ENCODE results near the gene CD72.

The CD72 gene

GRCh38 chr9:35563791-35564197, 54.4 kb downstream of the CD72 start:
- H2AFZ ChIP-seq (ENCODE audit: low read length, unreplicated experiment), result no peak overlapping the region
- no peak overlapping the region for H3K27ac ChIP-seq (ENCODE audit: low read depth, low read length)
- no peaks in the 10 kb centered on the region for H3K79me2 ChIP-seq (ENCODE audit: control insufficient read depth, insufficient read depth, low read length, unreplicated experiment)
- peaks cover 9% of the 10 kb centered on the region for H3K4me1 ChIP-seq (ENCODE audit: control insufficient read depth, insufficient read depth, low read length, unreplicated experiment)
- H3K4me3 ChIP-seq (ENCODE audit: low read depth, low read length), result no peak overlapping the region
- no peaks in the 10 kb centered on the region for H3K27me3 ChIP-seq (ENCODE audit: insufficient read depth, low read length)
- peaks cover 3% of the 10 kb centered on the region; the same call in 1 of the 2 replicates for H3K36me3 ChIP-seq (ENCODE audit: insufficient read depth, low read length)

- Histone ChIP-seq H3K36me3 (ENCODE audit: insufficient read depth, low read length) (peaks cover 8% of the 10 kb centered on the region; the same call in 1 of the 2 replicates), H3K79me2 (ENCODE audit: control insufficient read depth, insufficient read depth, low read length, unreplicated experiment) (no peaks in the 10 kb centered on the region), H3K27ac (ENCODE audit: low read depth, low read length) (no peak overlapping the region), H2AFZ (ENCODE audit: low read length, unreplicated experiment) (no peak overlapping the region), H3K4me1 (ENCODE audit: control insufficient read depth, insufficient read depth, low read length, unreplicated experiment) (peaks cover 9% of the 10 kb centered on the region), H3K4me3 (ENCODE audit: low read depth, low read length) (no peak overlapping the region), H3K27me3 (ENCODE audit: insufficient read depth, low read length) (no peaks in the 10 kb centered on the region)
These were observed 55.1 kb downstream of the CD72 start for GRCh38 chr9:35562895-35563780.

- H3K4me1 ChIP-seq (ENCODE audit: control insufficient read depth, insufficient read depth, low read length, unreplicated experiment), result peaks cover 9% of the 10 kb centered on the region
- no peaks in the 10 kb centered on the region for H3K27me3 ChIP-seq (ENCODE audit: insufficient read depth, low read length)
- peaks cover 8% of the 10 kb centered on the region; the same call in 1 of the 2 replicates for H3K36me3 ChIP-seq (ENCODE audit: insufficient read depth, low read length)
- H3K27ac ChIP-seq (ENCODE audit: low read depth, low read length), result no peak overlapping the region
- no peak overlapping the region for H3K4me3 ChIP-seq (ENCODE audit: low read depth, low read length)
- no peaks in the 10 kb centered on the region for H3K79me2 ChIP-seq (ENCODE audit: control insufficient read depth, insufficient read depth, low read length, unreplicated experiment)
- no peak overlapping the region for H2AFZ ChIP-seq (ENCODE audit: low read length, unreplicated experiment)
These were observed 56.5 kb downstream of the CD72 start for GRCh38 chr9:35561468-35562261.

GRCh38 chr9:35560625-35561337, 57.4 kb downstream of the CD72 start:
- H3K4me1 ChIP-seq (ENCODE audit: control insufficient read depth, insufficient read depth, low read length, unreplicated experiment), result peaks cover 9% of the 10 kb centered on the region

More at GRCh38 chr9:35560625-35561337, 57.4 kb downstream of the CD72 start:
- Histone ChIP-seq H3K36me3 (ENCODE audit: insufficient read depth, low read length) (peaks cover 11% of the 10 kb centered on the region; the same call in 1 of the 2 replicates), H3K27ac (ENCODE audit: low read depth, low read length) (no peak overlapping the region), H3K79me2 (ENCODE audit: control insufficient read depth, insufficient read depth, low read length, unreplicated experiment) (no peaks in the 10 kb centered on the region), H3K4me3 (ENCODE audit: low read depth, low read length) (no peak overlapping the region), H3K27me3 (ENCODE audit: insufficient read depth, low read length) (no peaks in the 10 kb centered on the region), H2AFZ (ENCODE audit: low read length, unreplicated experiment) (no peak overlapping the region)

Data from ACC112 (cell line).